ENCODE measurements around the gene SNRPB2.

GRCh38 chr20:16745204-16745603 is 15.4 kb downstream of the SNRPB2 start:
- no peak for TF ChIP-seq CTCF (IDR thresholded peaks at IDR 0.05)
- TF ChIP-seq POLR2A (IDR thresholded peaks at IDR 0.05): no peak
